Prostate gland (tissue), 2 donors: ENCODE measurements around the gene TXNRD3. TPM values are rescaled to one million over a fixed set of nuclear protein-coding genes. Genes with fewer than 3 reads are reported as not detected.
"Not testable (repeated sequence)": the region's sequence is repeated elsewhere in the genome, so short reads cannot be mapped to it uniquely, and the experiment has no call there.

Experiments
- DNase-seq: peaks from one replicate; pipeline ENCODE4 v3.0.0-alpha.2; 2019; ENCODE audit warnings: low spot score
- H3K27ac ChIP-seq, 2 donors: fragments of 200-600 bp; sonication (generic); 2 replicates each; pipeline ENCODE4 v1.5.1; 2017 to 2019
- H3K27me3 ChIP-seq: fragments of 200-600 bp; sonication (generic); replicated peaks from 2 replicates; pipeline ENCODE4 v1.5.1; 2019; ENCODE audit not compliant: insufficient read depth
- H3K36me3 ChIP-seq, 2 donors: fragments of 200-600 bp; sonication (generic); 1 replicate in 1 of 2; 2 replicates in 1 of 2; pipeline versions ENCODE4 v1.5.1 to v1.8.1; 2017 to 2019
- H3K4me1 ChIP-seq: fragments of 200-600 bp; sonication (generic); replicated peaks from 2 replicates; pipeline ENCODE4 v1.5.1; 2019
- H3K4me3 ChIP-seq, 2 donors: fragments of 200-600 bp; sonication (generic); 2 replicates each; pipeline ENCODE4 v1.5.1; 2017 to 2019
- H3K9me3 ChIP-seq: fragments of 200-600 bp; sonication (generic); 2 replicates; pipeline ENCODE4 v1.5.1; 2017
- POLR2A ChIP-seq: fragments of 450-650 bp; IDR thresholded peaks from one replicate; pipeline ENCODE4 v1.6.1; 2016; ENCODE audit warnings: antibody characterized with exemption, mild to moderate bottlenecking
- POLR2AphosphoS5 ChIP-seq: sonication (generic); formaldehyde crosslinking; IDR thresholded peaks from one replicate; pipeline ENCODE4 v1.6.1; 2017; ENCODE audit warnings: antibody characterized with exemption
- WGBS: methylation state at CpG from one replicate; pipeline ENCODE4 v1.1.5; 2018; 5-methylcytosine and 5-hydroxymethylcytosine counted together
- intact Hi-C: fragments of 100-400 bp; cut with DNase I; formaldehyde crosslinking; loops from one replicate; pipeline ENCODE4 v1.14.2; 2022
- total RNA-seq, 2 donors: library from RNA; depleted of rRNA; stranded (reverse); fragments of >200 nt; gene quantifications; one replicate each; pipeline ENCODE4 v1.1.0, GENCODE V29; 2016
- TF ChIP-seq, protein P1 (sequence below), 4 experiments: fragments of 200-600 bp in 2 of 4; fragments of 450-650 bp in 2 of 4; sonication (generic) in 2 of 4; IDR thresholded peaks; 1 replicate in 3 of 4; 2 replicates in 1 of 4; pipeline ENCODE4 v1.5.1; 2016 to 2019; ENCODE audit warnings: antibody characterized with exemption in 4 of 4, mild to moderate bottlenecking in 2 of 4, moderate library complexity in 2 of 4

The TXNRD3 gene
- total RNA-seq, 2 donors from 2014 or later = 14.4 to 20.7 TPM

DNA sequence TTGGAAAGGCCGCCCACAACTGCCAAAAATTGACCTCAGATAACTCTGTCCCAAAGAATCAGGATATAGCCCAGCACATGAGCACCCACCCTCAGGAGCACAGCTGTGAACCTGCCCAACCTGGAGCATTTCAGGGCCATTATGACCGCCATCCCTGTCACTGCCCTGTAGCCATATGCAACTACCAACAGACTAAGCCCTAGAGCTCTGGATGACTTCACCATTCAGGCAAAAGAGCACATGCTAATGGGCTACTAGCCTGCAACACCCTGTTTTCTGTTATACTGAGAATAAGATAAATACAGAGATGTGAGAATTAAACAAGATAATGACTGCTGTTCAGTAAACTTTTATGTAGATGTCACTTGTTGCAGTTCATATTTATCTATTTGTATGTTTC, 45.0 kb downstream of the TXNRD3 start:
- Histone ChIP-seq H3K27ac (no peak overlapping the region), H3K4me3 (no peak overlapping the region), H3K36me3 (no peaks in the 10 kb centered on the region), H3K4me1 (no peaks in the 10 kb centered on the region), H3K9me3 (no peaks in the 10 kb centered on the region), H3K27me3 (no peaks in the 10 kb centered on the region)
- no peak for TF ChIP-seq POLR2AphosphoS5
- no peak for DNase-seq
- 93% methylated on average over 2 of the region's 2 CpGs for WGBS
- intact Hi-C loops = no loop called here

DNA sequence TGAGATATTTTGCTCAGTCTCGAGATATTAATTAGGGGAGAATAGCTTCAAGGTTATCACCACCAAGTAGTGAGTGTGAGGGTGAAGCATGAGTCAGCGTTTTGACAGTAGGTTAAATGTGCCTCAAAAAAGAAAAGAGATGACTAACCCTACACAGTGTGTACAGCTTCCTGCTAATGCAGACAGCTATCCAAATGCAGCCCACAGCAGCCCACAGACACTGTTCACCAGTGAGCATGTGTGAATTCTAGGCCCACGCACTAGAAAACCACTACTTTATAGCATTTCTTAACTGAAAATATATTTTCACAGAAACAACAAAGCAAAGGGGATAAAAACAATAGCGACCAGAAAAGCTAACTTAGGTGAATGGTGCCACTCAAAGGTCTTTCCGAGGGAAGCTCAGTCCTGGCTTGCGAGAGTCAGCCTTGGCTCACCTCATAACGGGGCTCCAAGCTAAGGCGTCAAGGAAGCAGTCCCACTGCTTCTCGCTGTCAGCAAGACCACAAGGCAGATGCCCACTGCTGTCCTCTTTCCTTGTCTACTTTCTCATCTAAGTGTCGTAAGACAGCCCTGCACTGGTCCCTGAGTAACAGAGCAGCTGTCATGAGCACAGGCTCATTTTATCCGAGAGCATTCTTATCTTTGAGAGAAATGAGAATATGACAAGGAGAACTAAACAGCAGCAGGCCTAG, 47.6 kb downstream of the TXNRD3 start:
- Histone ChIP-seq H3K4me1 (no peaks in the 10 kb centered on the region), H3K36me3 (no peaks in the 10 kb centered on the region), H3K27ac (no peak overlapping the region), H3K9me3 (no peaks in the 10 kb centered on the region), H3K27me3 (no peaks in the 10 kb centered on the region), H3K4me3 (no peak overlapping the region)
- WGBS = 93% methylated on average over 11 of the region's 11 CpGs
- DNase-seq = no peak
- intact Hi-C loops = no loop called here
- TF ChIP-seq POLR2AphosphoS5 = no peak
- TF ChIP-seq, protein P1, sequence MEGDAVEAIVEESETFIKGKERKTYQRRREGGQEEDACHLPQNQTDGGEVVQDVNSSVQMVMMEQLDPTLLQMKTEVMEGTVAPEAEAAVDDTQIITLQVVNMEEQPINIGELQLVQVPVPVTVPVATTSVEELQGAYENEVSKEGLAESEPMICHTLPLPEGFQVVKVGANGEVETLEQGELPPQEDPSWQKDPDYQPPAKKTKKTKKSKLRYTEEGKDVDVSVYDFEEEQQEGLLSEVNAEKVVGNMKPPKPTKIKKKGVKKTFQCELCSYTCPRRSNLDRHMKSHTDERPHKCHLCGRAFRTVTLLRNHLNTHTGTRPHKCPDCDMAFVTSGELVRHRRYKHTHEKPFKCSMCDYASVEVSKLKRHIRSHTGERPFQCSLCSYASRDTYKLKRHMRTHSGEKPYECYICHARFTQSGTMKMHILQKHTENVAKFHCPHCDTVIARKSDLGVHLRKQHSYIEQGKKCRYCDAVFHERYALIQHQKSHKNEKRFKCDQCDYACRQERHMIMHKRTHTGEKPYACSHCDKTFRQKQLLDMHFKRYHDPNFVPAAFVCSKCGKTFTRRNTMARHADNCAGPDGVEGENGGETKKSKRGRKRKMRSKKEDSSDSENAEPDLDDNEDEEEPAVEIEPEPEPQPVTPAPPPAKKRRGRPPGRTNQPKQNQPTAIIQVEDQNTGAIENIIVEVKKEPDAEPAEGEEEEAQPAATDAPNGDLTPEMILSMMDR (IDR thresholded peaks at IDR 0.05) = no peak
- no peak for TF ChIP-seq POLR2A

DNA sequence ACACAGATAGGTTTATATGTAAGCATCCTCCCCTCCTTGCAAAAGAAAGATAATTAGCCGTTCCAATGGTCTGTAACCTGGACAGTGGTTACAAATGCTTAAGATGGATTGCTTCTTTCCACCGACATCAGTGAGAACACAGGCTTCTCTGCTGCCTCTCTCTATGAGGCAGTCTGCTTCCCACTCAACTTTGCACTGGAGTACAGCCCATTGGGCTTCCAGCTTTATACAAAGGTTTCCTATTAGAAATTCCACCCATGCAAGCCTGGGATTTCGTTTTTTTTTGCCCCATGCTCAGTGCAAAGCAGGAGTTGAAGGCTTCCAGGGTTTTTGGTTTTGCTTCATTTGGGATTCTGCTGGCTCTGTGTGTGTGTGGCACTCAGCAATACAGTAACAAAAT, 48.9 kb downstream of the TXNRD3 start:
- Histone ChIP-seq H3K36me3 (no peaks in the 10 kb centered on the region), H3K4me1 (no peaks in the 10 kb centered on the region), H3K27ac (no peak overlapping the region), H3K27me3 (no peaks in the 10 kb centered on the region), H3K9me3 (no peaks in the 10 kb centered on the region), H3K4me3 (no peak overlapping the region)
- TF ChIP-seq POLR2A = no peak
- TF ChIP-seq, protein P1 (IDR thresholded peaks at IDR 0.05) = no peak
- no peak for TF ChIP-seq POLR2AphosphoS5
- WGBS = 77% methylated on average over 3 of the region's 3 CpGs
- DNase-seq = no peak
- intact Hi-C loops = no loop called here

DNA sequence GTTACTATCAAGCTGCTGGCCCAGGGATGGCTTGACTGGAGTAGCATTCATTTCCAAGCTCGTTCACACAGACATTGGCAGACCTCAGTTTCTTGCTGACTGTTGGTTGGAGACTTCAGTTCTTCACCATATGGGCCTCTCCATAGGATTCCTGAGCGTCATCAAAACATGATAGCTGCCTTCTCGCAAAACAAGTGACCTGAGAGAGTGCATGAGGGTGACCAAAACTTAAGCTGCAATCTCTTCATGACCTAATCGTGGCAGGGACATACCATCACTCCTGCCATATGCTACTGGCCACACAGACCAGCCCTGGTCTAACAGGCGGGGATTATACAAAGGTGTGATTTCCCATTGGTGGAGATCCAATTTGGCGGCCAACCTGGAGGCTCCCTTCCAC, 50.2 kb downstream of the TXNRD3 start:
- TF ChIP-seq POLR2AphosphoS5 (no peak), POLR2A (no peak)
- TF ChIP-seq, protein P1 (IDR thresholded peaks at IDR 0.05) = no peak
- Histone ChIP-seq H3K4me3 (no peak overlapping the region), H3K27me3 (no peaks in the 10 kb centered on the region), H3K4me1 (no peaks in the 10 kb centered on the region), H3K9me3 (no peaks in the 10 kb centered on the region), H3K36me3 (no peaks in the 10 kb centered on the region), H3K27ac (no peak overlapping the region)
- intact Hi-C loops = no loop called here
- no peak for DNase-seq
- WGBS = 96% methylated on average over 6 of the region's 6 CpGs

DNA sequence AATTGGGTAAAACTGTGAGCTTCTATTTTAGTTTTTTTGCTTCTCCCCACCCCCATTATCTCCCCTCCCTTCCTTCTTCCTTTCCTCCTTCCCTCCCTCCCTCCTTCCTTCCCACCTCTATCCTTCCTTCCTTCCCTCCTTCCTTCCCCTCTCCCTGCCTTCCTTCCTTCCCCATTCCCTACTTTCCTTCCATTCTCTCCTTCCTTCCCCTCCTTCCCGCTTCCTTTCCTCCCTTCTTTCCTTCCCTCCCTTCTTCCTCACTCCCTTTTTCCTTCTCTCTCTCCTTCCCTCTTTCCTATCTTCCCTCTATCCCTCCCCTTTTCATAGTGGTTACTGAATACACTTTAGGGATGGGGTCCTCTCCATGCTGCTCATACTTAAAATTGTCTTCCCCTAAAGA, 55.8 kb downstream of the TXNRD3 start:
- Histone ChIP-seq H3K27me3 (no peaks in the 10 kb centered on the region), H3K36me3 (no peaks in the 10 kb centered on the region), H3K4me1 (no peaks in the 10 kb centered on the region), H3K9me3 (no peaks in the 10 kb centered on the region), H3K4me3 (no peak overlapping the region), H3K27ac (no peak overlapping the region)
- intact Hi-C loops = no loop called here
- no peak for DNase-seq
- WGBS = 0% methylated on average over 1 of the region's 1 CpG
- TF ChIP-seq POLR2AphosphoS5 = no peak
- no peak for TF ChIP-seq POLR2A
- TF ChIP-seq, protein P1 (IDR thresholded peaks at IDR 0.05) = no peak

DNA sequence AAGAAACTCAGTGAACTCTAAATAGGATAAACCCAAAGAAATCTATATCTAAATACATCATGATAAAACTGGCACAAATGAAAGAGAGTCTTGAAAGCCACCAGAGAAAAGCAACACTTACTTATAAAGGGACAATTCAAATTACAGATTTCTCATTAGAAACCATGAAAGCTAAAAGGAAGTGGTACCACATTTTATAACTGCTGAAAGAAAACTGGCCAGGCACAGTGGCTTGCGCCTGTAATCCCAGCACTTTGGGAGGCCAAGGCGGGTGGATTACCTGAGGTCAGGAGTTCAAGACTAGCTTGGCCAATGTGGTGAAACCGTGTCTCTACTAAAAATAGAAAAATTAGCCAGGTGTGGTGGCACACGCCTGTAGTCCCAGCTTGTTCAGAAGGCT, 59.4 kb downstream of the TXNRD3 start:
- H3K9me3 ChIP-seq, intact Hi-C loops, H3K4me3 ChIP-seq, H3K27me3 ChIP-seq, H3K4me1 ChIP-seq, DNase-seq, H3K27ac ChIP-seq, H3K36me3 ChIP-seq: not testable (repeated sequence)
- 94% methylated on average over 4 of the region's 4 CpGs for WGBS

DNA sequence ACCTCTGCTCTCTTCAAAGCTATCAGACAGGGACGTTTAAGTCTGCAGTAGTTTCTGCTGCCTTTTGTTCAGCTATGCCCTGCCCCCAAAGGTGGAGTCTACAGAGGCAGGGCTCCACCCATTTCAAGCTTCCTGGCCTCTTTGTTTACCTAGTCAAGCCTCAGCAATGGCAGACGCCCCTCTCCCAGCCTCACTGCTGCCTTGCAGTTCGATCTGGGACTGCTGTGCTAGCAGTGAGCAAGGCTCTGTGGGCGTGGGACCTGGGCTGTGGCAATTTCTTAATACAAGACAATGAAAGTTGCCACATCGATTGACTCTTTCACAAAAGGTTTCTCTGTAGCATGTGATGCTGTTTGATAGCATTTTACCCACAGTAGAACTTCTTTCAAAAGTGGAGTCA, 63.4 kb downstream of the TXNRD3 start:
- WGBS = 60% methylated on average over 5 of the region's 5 CpGs
- H3K4me1 ChIP-seq, H3K36me3 ChIP-seq, H3K27ac ChIP-seq, H3K4me3 ChIP-seq, intact Hi-C loops, H3K27me3 ChIP-seq, H3K9me3 ChIP-seq, DNase-seq: not testable (repeated sequence)
